ENCODE measurements around the gene TRIP4. TPM values are rescaled to one million over a fixed set of nuclear protein-coding genes. Genes with fewer than 3 reads are reported as not detected.

Gene TRIP4
- total RNA-seq, 1 experiment from 2014 or later, result 12.9 TPM

DNA sequence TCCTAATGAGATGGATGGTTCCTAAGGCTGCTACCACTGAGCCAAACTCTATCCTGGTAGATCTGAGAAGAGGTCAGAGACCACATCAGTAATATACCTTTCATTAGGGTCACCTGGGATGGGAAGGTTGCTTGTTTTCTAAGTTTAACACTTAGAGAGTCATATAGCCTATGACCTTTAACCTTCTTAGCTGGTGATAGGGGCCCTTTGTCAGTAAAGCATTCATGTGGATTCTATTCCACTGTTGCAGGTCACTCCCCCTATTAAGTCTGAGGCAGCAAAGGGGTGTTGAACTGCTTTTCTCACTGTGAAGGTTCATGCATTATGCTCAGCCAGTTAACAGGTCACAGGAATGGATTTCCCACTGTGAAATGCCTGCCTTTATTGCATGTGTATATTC is 66.6 kb downstream of the TRIP4 start (continued):
- TF ChIP-seq, protein P1, sequence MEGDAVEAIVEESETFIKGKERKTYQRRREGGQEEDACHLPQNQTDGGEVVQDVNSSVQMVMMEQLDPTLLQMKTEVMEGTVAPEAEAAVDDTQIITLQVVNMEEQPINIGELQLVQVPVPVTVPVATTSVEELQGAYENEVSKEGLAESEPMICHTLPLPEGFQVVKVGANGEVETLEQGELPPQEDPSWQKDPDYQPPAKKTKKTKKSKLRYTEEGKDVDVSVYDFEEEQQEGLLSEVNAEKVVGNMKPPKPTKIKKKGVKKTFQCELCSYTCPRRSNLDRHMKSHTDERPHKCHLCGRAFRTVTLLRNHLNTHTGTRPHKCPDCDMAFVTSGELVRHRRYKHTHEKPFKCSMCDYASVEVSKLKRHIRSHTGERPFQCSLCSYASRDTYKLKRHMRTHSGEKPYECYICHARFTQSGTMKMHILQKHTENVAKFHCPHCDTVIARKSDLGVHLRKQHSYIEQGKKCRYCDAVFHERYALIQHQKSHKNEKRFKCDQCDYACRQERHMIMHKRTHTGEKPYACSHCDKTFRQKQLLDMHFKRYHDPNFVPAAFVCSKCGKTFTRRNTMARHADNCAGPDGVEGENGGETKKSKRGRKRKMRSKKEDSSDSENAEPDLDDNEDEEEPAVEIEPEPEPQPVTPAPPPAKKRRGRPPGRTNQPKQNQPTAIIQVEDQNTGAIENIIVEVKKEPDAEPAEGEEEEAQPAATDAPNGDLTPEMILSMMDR (IDR thresholded peaks at IDR 0.05), result no peak

- Mint-ChIP-seq H3K4me1 (peaks cover 55% of the 10 kb centered on the region), H3K4me3 (no peak overlapping the region), H3K36me3 (no peaks in the 10 kb centered on the region), H3K27ac (peak overlapping the region; percentile 69), H3K9me3 (no peaks in the 10 kb centered on the region), H3K27me3 (ENCODE audit: low read depth) (no peaks in the 10 kb centered on the region)
- no peak for DNase-seq (ENCODE audit: low spot score)
- POLR2A ChIA-PET, result no interaction called here
- no peak for ATAC-seq
- CTCF ChIA-PET, result interaction anchor here (1.0 kb wide), 1 partner anchor 226 kb away, joined by 4 read pairs; no protein-coding TSS in a partner anchor
- no peak for TF ChIP-seq ZNF317 (CRISPR knock-in tag; IDR thresholded peaks at IDR 0.05; ENCODE audit: borderline replicate concordance, low read depth)
- no peak for TF ChIP-seq ARID4B (CRISPR knock-in tag; IDR thresholded peaks at IDR 0.05; ENCODE audit: borderline replicate concordance)
- TF ChIP-seq MXD4 (CRISPR knock-in tag; IDR thresholded peaks at IDR 0.05; ENCODE audit: borderline replicate concordance), result no peak
- no peak for TF ChIP-seq NR1H2 (CRISPR knock-in tag; IDR thresholded peaks at IDR 0.05)
- no peak for TF ChIP-seq TEAD4 (CRISPR knock-in tag; IDR thresholded peaks at IDR 0.05)
- no peak for TF ChIP-seq OVOL2 (CRISPR knock-in tag; IDR thresholded peaks at IDR 0.05; ENCODE audit: borderline replicate concordance)
- no peak for TF ChIP-seq HMGXB4 (CRISPR knock-in tag; IDR thresholded peaks at IDR 0.05)
- TF ChIP-seq ZSCAN18 (CRISPR knock-in tag; IDR thresholded peaks at IDR 0.05), result no peak
- TF ChIP-seq PRRX2 (CRISPR knock-in tag; IDR thresholded peaks at IDR 0.05), result no peak
- no peak for TF ChIP-seq ETV6 (CRISPR knock-in tag; IDR thresholded peaks at IDR 0.05)
- no peak for TF ChIP-seq AFF4 (CRISPR knock-in tag; IDR thresholded peaks at IDR 0.05; ENCODE audit: borderline replicate concordance)
- TF ChIP-seq RORB (CRISPR knock-in tag; IDR thresholded peaks at IDR 0.05), result no peak
- TF ChIP-seq, protein P2, sequence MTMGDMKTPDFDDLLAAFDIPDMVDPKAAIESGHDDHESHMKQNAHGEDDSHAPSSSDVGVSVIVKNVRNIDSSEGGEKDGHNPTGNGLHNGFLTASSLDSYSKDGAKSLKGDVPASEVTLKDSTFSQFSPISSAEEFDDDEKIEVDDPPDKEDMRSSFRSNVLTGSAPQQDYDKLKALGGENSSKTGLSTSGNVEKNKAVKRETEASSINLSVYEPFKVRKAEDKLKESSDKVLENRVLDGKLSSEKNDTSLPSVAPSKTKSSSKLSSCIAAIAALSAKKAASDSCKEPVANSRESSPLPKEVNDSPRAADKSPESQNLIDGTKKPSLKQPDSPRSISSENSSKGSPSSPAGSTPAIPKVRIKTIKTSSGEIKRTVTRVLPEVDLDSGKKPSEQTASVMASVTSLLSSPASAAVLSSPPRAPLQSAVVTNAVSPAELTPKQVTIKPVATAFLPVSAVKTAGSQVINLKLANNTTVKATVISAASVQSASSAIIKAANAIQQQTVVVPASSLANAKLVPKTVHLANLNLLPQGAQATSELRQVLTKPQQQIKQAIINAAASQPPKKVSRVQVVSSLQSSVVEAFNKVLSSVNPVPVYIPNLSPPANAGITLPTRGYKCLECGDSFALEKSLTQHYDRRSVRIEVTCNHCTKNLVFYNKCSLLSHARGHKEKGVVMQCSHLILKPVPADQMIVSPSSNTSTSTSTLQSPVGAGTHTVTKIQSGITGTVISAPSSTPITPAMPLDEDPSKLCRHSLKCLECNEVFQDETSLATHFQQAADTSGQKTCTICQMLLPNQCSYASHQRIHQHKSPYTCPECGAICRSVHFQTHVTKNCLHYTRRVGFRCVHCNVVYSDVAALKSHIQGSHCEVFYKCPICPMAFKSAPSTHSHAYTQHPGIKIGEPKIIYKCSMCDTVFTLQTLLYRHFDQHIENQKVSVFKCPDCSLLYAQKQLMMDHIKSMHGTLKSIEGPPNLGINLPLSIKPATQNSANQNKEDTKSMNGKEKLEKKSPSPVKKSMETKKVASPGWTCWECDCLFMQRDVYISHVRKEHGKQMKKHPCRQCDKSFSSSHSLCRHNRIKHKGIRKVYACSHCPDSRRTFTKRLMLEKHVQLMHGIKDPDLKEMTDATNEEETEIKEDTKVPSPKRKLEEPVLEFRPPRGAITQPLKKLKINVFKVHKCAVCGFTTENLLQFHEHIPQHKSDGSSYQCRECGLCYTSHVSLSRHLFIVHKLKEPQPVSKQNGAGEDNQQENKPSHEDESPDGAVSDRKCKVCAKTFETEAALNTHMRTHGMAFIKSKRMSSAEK (CRISPR knock-in tag; IDR thresholded peaks at IDR 0.05; ENCODE audit: borderline replicate concordance), result no peak
- no peak for TF ChIP-seq FOXP1 (CRISPR knock-in tag; IDR thresholded peaks at IDR 0.05; ENCODE audit: borderline replicate concordance)
Measured at GRCh38 chr15:64455961-64456371, 68.3 kb downstream of the TRIP4 start.
